ENCODE results near the gene ZEB2.

Gene ZEB2

DNA sequence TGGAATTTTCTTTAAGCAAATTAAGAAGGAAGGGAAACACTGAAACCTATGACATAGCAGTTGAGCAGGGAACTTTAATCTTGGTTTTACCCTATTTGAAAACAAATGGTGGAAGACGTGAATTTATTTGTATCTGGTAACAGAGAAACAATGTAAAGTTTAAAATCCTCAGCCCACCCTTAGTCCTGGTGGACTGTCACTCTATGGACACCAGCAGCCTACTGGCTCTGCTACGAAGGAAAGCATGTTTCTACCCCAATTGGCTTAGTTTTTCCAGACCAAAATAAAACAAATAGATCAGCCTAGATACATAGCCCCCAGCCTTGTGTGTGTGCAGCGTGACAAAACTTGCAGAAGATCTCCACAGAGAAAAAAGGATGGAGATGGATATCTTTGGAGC lies 7.4 kb downstream of the ZEB2 start:
- DNase-seq = no peak

DNA sequence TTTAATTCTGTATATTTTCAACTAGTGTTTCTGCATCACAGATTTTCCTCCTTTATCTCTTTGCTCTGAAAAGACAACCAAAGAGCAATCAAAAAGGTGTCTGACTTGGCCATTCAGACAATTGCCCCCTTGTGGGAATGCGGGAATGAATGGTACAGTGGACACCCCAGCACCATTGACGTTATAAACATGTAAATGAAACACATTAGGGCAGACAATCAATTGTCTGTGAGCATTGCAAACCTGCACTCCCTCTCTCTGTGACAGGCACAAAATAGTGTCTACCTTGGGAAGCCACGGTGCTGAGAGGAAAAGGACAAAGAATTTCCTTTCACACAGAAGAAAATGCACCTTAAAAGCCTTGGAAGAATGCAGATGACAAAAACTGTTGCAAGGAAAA lies 8.0 kb downstream of the ZEB2 start:
- DNase-seq = no peak

DNA sequence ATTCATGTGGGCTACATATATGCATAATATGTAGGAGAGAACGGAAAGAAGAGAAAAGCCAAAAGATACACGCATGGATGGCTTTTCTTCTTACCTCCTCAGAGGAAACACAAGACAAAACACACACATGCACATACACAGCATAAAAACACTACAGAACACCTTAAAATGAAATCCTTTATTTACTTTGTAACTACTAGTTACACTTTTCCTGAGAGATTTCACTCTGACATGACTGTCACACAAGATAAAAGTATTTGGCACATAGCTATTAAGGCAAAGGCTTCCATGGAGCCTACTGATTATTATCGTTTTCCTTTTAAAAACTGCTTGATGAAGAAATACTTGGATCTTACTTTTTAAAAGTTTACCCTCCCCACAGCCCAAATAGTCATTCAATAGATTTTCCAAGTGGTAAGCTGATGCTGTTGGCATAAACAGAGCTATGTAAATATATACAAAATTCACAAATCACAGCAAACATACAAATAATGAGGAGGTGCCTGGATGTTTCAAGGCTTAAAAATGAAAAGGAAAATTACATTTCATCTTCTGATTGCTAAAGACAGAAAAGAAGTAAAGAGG lies 8.6 kb downstream of the ZEB2 start:
- no peak for DNase-seq

DNA sequence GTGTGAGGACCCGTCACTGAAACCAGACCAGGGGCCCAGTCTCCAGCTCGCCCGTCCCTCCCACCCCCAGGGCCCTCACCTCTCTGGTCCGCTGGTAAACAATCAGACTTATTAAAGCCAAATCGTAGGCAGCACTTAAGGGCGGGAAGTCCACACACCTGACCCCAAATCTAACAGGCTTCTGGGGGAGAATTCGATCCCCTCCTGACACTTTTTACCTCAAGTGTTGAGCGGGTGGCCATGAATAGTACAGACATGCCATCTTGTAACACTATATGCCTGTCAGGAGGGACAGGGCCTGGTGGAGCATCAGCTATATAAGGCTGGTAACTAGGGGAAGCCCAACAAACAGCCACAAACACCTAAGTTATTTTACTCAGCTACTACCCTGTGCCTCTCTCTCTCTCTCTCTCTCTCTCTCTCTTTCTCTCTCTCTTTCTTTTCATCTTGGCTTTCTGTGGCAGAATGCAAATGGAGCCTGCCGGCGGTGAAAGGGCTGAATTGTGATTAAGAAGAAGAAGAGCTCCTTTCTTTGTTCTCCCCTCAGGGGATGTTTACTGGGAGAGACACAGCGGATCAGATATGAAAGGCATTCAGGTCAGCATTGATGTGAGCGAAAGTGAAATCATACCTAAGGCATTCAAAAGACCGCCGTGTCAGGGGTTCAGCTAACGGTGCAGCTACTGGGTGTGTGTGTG lies 9.5 kb downstream of the ZEB2 start:
- DNase-seq = no peak

DNA sequence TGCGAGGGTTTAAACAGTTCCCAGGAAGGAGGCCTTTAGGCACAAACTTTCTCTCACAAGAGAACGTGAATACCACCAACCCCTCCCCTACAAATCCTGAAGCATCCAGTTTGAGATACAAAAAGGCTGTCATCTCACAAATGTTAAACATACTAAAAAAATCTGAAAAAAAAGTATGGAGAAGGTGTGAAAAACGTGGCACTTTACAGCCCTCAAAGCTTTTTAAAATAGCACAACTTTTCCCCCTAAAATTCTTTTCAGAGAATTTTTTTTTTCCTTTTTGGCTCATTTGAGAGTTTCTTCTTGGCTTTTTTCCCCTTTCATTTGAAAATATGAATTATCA lies 10.1 kb downstream of the ZEB2 start:
- DNase-seq = no peak

DNA sequence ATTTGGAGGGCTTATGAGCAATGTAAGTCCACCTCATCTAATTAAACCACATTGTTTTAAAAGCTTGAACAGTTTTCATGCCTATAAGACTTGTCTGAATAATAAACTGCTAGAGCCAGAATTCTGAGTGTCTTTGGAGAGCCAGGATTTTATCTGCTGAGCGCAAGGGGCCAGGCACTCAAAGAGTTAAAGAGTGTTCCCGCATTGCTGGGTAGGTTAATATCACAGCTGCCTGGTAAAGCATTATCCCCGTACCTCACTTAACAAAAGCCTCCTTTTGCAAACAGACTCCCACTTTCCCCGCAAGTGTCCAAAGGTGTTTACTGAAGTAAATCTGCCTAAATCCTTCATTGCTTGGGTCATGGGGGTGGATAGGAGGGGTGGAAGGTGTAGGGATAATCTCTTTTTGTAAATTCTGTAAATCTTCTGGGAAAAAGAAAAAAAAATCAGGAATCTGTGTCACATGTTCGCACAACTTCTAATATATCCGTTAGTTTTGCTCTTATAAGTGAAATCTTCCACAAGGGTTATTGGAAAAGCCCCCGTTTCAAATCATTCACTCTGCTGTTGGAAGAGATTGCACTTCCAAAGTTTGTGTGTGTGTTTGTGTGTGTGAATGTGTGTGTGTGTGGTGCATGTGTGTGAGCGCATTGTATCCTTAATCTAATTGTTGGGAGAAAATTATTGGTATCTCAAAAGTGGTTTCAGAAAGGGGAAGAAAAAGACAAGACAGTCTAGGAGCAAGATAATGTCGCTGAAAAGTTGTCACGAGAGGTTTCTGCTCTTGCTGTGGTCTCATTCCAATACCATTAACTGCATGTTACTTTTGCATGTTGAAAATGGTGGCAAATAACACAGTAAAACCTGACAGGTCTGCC lies 10.7 kb downstream of the ZEB2 start:
- peak; percentile 22 to 28 for DNase-seq

DNA sequence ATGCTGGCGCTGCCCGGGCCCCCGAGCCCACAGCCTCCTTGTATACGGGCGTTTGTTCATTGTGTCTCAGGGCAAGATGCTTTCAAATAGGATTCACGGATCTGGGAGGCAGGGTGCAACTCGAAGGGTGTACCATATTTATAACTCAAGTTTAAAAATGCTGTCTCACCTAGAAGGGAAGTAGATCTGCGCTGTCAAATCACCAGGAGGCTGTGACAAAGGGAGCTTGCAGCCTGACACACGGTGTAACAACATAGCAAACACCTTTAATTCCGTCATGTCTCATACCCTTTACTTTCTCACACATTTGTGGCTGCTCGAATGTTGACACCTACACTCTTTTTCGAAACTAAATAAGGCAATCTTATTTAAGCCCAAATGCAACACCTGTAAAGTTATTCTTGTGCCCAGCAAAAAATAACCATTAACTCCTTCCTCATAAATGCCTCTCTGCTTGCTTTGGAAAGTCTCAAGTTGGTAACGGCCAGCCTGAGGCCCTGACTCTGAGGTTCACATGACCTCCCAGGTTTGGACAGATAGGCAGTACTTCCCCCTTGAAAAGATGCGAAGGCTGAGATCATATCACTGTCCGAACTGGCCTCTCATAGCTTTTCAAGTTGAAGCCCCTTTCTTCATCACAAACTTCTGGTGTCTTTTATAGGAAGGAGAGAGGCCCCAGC lies 11.6 kb downstream of the ZEB2 start:
- peak in 1 of 2 experiments; percentile 37 for DNase-seq

DNA sequence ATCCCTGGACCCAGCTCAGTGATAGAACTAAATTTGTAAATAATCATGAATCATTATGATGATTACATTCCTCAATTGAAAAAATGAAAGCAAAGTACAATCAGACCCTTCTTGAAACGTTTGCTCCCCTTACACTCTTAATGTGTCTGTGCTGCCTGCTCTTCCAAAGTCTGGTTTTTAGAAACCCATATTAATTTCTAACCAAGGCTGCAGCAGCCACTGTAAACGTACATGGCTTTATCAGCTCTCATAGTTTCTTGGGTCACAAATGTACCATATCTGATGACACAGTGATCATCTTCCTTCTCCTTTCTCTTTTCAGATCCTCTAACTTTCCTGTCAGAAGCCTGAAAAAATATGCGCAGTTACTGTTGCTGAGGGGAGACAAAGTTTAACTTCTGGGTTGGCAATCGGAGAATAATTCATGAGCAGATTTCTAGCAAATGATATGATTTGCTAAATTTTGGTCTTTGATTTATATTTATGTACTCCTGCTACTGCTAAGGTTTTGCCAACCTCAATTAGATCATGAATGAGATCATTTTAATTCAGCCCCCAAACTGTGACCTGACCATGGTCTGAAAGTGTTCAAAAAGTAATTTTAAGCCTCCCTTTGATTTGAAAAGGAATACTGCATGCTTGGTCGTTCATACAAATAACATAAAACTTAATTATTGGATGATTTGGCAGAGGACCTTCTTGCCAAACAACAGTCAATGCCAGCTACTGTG lies 12.3 kb downstream of the ZEB2 start:
- no peak for DNase-seq

DNA sequence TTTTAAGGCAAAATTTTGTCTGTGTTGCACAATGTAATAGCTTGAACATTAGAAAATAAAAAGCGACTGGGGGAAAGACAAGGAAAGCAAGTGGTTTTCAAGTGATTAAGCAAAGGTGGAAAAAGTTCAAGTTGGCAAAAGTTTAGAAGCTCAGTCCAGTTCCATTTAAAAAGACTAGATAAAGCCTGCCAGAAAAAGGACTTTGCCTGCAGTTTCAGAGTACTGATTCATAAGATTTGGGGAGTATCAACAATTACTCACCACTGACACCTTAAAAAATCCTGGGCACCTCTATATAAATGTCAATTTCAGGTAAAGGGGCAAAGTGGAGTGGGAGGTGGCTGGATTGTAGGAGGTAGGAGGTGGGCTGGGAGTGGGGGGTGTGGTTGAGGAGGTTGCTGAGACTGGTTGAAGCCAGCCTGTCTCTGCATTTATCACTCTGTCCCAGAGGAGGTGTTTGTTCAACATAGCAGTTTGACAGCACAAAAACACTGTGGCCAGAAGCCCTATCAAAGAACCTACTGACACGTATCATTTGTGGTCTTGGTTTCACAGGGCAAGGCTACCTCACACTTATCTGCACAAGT lies 14.6 kb downstream of the ZEB2 start:
- no peak for DNase-seq

DNA sequence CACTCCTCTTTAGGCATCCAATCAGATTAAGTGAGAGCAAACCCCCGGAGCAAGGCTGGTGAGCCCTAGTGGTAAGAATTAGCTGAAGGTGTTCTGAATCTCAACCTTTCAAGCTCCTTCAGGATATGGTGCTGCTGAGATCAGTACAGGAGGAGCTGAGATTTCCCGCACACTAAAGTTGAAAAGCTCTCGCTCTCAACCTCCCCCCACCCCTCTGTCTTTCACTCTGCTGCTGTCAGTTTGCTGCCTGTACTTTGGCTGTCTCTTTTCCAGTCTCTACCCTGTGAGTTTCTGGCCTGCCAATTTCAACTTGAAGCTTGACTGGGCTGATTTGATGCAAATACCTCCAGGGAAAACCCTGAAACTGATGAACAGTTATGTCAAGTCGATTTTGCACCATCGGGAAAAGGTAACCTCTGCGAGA lies 15.7 kb downstream of the ZEB2 start:
- DNase-seq = no peak

DNA sequence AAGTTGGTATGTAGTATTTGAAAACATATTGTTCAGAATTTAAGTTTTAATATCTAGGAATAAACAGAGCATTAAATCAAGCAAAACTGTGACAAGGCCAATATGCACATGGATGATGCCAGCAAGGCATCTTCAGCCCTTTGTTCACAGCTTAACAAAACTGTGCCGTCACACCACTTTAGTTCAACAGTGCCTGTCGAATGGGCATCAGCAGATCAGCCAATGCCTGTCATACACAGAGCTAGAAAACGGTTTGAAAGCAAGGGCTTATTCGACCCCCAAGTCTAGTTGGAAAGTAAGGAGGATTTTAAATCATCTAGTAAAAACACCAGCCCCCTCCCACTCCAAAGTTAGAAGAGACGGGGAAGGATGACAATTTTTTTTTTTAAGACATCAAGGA lies 16.7 kb downstream of the ZEB2 start:
- no peak for DNase-seq

DNA sequence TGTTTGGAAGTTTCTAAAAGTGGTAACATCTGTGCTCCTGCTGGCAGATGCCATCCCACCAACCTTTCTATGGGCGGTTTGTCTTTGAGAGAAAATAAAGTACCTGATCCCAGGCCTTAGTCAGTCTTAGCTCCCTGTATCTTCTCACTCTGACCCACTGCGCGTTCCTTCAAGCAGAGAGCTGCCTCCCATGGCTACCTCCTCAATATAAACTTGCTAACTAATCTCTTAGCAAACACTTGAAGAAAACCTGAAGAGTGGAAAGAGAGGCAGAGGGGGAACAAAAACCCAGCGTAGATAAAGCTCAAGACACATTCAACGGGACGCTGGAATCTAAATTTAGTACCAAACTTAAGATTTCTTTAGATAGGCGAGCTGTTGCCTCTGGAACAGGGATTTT lies 17.6 kb downstream of the ZEB2 start:
- DNase-seq = no peak

DNA sequence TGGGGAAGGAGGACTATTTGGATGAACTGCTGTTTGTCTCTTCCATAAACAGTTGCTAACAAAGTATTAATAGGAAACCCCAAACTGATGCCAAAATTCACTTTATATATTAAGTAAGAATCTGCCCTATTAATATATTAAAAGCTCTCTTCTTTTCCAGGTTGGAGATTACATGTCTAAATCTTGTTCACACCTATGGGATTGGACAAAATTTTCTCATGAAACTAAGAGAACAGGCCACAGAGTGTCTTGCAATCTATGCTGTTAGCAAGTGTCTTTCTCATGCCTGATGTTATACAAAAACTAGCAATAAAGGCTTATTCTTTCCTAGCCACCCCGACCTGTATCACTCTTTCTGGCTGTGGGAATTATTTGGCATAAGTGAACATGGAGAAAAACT lies 18.3 kb downstream of the ZEB2 start:
- DNase-seq = no peak

DNA sequence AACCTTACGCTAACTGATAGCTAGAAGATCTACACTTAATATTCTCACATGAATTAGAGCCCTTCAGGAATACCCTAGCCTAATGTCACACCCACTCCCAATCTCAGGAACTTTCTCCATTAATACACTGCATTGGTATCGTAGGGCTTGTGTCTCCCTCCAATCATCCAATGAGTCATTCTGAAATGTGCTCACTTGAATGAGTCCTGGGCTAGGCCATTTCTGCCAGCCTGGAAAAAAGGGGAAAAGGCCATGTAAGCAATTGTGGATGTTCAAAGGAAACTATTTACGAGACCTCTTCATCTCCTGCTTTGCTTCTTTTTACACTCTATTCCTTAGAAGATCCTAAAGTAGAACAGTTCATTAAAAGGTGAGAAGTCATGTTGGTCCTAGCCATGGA lies 18.8 kb downstream of the ZEB2 start:
- no peak for DNase-seq

DNA sequence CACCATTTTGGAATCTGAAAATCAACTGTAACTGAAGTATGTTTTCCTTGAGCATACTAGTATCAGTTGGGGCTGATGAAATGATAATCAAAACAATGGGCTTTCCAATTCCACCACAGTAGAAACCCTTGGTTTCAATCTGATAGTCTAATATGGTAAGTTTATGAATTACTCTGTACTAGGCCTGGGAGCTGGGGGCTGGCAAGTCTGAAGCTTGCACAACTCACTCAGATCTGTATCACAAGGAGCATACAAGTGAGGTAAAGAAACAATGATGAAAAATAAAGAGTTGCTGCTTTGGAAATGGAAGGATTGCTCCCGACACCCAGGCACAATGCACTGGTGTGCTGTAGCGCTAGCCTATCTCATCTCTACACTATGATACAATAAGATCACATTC lies 19.4 kb downstream of the ZEB2 start:
- no peak for DNase-seq

DNA sequence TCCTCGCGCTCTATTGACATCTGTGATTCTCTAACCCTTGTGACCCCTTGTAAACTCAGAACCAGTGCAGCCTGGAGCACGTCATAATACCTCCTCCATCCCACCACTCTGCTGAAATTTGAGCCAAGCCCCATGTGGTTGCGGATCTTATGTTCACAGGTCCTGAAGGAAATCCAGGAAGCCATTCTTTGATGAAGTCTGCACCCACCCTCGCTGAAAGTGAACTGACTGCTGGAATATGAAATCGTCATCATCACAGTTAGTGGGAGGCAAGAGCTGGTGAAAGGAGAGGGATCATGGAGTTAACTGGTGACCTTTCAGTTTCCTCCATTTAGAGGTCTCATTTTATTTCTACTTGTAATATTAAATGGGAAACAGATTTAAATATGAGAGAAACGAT lies 21.6 kb downstream of the ZEB2 start:
- DNase-seq = no peak

DNA sequence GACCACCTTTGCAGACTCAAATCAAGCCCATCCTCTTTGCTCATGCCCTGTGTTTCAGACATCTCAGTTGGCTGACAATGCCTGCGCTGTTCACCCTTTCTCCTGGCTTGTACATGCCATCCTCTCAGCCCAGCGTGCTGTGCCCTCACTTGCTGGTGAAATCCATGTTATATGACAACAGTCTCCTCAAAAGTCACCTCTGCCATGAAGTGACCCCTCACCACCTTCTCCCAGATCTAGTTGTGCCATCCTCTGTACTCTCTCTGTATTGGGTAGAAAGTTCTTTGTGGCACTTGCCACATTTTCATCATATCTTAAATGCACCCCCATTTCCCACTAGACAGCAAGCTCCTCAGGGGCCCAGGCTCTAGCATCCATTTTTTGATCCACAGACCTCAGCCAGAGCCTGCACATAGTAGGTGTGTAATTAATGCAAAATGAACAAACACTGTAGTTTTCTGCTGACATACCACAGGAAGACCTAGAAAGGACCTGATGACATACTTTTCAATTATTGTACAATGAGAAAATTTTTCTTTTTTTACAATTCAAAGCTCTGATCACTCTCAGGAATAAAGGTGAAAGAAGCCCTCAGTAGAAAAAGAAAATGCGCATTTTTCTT lies 22.8 kb downstream of the ZEB2 start:
- no peak for DNase-seq

DNA sequence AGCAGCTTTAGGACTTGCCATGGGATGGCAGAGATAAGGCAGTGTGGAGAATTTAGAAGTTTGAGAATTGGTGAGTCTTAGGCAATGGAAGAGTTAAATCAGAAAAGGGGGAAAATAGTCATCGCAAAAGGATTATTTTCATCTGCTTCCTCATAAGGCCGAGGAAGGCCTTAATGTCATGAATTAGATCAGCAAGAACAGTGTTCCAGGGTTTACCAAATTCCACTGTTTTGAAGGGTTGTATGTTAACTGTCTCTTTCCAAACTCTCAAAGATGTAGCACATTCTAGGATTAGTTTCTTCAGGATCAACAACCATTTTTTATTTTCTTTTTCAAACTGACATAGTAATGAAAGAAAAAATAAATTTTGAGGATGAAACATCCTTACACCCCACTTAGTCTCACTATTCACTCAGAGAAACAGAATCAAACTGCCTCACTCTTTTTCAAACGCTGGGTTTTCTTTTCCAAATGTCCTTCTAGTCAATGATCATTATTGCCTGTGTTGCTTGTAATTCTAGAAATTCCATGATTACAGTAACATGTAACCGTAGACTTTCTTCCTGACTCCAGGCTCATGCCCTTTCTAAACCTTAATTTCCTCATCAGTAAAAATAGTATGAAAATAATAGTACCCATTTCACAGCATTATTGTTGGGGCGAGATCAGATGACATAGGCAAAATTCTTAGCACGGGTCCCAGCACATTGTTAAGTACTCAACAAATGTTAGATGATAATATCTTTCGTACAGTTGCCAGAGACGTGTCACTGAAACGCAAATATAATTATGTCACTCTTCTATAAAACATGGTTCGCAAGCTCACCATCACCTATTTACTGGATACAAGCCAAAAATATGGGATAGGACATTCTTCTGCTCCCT lies 23.6 kb downstream of the ZEB2 start:
- peak in 1 of 2 experiments; percentile 30 for DNase-seq

DNA sequence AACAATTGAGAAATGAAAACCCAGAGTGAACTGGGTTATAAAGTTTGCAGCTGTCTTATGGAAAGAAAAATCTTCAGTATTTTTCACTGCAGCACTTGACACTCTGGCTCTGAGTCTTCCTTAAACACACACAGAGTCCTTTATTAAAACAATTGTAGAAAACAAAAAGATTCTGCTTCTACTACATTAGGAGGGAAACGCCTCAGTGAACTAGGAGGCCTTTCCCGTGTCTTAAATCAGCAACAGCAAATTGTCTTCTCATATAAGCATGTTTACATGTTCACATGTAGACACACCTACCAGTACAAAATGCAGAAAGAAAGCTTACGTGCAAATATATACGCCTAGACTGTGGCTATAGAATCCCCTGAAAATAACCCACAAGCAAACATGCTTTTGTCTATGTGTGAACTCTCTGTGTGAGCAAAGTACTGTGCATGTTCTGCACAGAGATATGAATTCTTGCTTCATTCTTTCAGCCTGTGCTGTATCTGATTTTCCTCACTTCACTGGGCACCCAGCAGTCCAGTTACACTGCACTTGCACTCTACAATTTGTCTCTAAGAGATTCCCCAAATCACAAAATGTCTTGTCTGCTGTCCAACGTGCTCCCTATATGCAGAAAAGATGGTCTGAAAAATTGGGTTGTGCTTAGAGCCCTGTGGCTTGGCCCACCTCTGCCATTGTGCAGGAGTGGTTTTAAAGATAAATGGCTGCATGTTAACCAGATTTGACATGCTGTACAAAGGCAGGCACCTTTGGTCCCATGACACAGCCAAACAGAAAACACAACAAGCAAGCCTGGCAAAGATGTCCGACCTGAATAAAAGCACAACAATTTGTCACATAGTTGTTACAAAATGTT lies 24.5 kb downstream of the ZEB2 start:
- DNase-seq = no peak
